GM18508 (cell line): Measurements from ENCODE around the gene CDH22.

Experiments used
- ATAC-seq: cut with Tn5 transposase; IDR thresholded peaks from one replicate; pipeline ENCODE4 v1.9.1; 2021; ENCODE audit warnings: moderate number of reproducible peaks; ENCODE audit not compliant: insufficient read depth, unreplicated experiment

The CDH22 gene

GRCh38 chr20:46304361-46304760, 3.9 kb downstream of the CDH22 start:
- no peak for ATAC-seq

DNA sequence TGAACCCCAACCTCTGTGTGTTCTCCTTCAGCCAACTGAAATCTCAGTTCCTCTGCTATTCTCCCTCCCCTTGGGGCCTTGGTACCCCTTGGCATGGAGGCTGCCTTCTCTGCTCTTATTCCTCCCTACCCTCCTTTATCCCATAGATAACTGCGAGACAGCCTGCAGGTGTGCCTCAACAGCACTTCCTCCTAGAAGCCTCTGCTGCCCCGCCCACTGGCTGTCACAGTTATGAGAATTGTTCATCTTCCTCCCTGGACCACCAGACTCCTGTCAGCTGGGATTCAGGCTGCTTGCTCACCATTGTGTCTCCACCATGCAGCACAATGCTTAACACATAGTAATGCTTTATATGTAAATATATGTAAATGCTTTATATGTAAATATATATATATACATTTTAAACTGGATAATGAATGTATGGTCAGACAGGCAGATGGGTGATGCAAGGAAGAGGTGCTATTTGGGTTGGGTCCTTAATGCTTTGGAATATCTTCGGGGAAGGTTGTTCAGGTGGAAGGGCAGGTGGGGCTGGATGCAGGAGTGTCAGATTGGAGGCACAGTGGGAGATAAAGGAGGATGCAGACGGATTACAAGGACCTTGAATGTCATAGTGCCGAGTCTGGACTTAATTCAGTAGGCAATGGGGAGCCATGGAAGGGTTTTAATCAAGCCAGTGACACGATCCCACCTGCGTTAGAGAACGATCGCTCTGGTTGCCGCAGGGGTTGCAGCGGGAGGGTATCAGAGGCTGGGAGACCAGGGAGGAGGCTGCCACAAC, 4.9 kb downstream of the CDH22 start:
- ATAC-seq, result no peak

DNA sequence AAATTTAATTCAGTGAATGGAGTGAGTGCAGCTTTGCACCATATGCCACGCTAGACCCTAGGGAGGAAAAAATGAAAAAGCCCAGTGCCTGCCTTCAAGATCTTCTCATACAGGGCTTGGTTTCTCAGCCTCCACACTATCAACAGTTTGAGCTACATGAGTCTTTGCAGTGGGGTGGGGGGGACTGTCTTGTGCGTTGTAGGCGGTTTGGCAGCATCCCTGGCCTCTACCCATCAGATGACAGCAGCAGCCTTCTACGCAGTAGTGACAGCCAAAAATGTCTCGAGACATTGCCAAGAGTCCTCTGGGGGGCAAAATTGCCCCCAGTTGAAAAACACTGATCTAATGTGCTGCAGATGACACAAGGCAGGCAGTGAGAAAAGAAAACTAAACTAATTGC, 6.2 kb downstream of the CDH22 start:
- ATAC-seq, result no peak

GRCh38 chr20:46300281-46300680, 8.0 kb downstream of the CDH22 start:
- no peak for ATAC-seq

- no peak for ATAC-seq
These were observed 9.2 kb downstream of the CDH22 start for GRCh38 chr20:46299078-46299477.

- no peak for ATAC-seq
These were observed 9.9 kb downstream of the CDH22 start for GRCh38 chr20:46298374-46298773.

DNA sequence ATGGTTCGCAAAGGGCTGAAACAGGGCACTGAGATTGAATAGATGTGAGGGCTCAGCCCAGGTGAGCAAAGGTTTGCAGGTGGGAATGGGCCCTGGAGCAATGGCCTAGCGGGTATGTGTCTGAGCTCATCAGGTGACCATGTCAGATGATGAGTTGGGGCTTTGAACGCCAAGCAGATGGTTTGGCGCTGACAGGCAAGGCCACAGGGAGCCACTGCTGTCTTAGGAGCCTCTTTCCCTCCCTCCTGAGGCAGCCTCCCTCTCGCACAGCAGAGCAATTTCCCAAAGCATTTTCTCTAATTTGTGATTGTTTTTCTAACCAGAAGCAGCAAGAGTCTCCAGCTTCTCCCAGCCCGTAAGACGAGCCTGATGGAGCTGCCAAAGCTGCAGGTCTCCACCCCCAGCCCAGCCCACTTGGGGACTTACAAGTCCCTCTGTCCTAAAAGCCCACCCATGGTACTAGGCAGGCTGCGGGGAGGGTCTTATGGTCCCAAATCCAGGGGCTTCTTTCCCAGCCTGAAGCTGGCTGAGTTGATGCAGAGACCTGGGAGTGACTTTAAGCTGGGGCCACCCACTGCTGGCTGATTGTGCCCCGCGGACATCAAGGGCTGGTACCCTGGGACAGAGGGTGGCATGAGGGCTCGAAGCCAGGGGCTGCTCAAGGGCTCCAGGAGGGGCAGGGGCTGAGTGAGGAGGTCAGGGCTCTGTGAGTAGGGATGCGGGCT, 11.6 kb downstream of the CDH22 start:
- ATAC-seq, result no peak

- ATAC-seq, result no peak
These were observed 15.2 kb downstream of the CDH22 start for GRCh38 chr20:46293084-46293483.

DNA sequence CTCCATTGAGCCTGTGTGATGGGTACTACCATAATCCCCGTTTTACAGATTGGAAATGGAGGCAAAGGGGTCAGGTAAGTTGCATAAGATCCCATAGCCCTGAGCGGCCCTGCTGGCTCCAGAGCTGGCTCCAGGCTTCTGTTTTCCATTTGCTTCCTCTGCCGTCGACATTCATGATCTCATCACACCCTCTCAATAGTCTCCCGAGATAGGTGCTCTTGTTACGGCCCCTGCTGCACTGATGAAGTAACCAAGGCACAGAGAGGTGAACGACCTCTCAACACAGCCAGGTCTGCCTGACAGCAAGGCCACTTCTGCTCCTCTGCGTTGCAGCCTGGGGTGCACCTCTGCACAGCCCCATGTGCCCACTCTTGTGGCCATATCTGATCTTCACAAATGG, 16.9 kb downstream of the CDH22 start:
- no peak for ATAC-seq

GRCh38 chr20:46289432-46289831, 18.9 kb downstream of the CDH22 start:
- ATAC-seq, result no peak

DNA sequence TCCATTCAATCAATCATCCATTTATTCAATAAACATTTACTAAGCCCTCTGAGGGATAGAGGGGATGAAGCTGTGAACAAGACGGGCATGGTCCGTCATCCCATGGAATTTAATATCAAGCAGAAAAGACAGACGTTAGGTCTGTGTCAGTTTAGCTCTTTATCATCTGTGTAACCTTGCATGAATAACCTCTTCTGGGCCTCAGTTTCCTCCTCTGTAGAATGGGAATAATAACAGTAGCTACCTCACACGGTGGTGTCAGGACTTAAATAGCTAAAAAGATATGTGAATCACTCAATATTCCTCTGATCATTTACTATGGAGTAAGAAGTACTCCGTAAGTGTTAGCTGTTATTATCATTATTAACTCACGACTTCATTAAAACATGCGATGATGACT, 21.3 kb downstream of the CDH22 start:
- no peak for ATAC-seq

- no peak for ATAC-seq
These were observed 21.9 kb downstream of the CDH22 start for GRCh38 chr20:46286382-46286781.

DNA sequence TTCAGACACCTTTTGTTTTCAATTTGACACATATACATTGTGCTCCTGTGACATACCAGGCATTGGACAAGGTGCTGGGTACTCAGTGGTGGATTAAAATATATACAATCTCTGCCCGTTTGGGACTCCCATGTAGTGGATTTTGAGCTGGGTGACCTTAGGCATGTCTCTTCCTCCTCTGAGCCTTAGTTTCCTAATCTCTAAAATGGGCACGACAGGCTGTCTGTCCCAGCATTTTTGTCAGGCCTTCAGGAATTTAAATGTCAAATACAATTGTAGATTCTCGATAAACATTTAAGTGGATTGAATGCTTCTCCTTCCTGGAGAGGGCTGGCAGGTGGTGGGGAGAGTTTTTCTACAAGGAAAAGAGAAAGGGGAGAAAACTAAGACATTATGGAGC, 22.6 kb downstream of the CDH22 start:
- no peak for ATAC-seq

DNA sequence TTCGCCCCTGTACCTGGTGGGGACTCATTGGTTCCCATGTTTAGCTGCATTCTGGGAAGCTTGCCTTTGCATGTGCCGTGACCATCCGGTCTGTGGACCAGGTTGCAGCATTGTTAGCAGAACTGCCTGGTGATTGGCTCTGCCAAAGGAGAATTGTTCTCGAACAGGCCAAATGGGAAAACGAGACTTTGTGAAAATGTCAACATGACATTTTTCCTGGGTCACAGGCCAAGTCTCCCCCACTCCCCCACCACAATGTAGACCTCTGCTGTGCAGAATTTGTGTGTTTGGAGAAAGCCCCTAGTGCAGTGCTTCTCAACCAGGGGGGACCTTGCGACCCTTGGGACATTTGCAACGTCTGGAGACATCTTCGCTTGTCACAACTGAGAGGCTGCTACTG, 23.2 kb downstream of the CDH22 start:
- no peak for ATAC-seq

DNA sequence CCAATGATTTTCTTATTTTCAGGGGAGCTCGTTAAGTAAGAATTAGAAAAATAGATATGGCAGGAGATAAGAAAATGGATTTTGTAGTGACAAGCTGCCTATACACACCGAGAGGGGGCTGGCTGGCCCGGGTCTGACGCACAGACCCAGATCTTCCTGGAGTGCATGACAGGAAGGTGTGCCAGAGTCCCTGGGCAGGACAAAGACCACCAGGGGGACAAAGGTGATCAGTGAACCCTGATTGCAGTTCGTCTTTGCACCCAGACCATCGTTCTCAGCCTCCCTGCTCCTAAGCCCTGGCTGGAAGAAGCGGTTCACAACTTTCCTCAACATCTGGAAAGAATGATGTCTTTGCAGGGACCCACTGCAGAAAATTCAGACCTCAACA, 24.3 kb downstream of the CDH22 start:
- ATAC-seq, result no peak

GRCh38 chr20:46283426-46284039, 24.8 kb downstream of the CDH22 start:
- ATAC-seq, result no peak

GRCh38 chr20:46282669-46283068, 25.6 kb downstream of the CDH22 start:
- no peak for ATAC-seq

DNA sequence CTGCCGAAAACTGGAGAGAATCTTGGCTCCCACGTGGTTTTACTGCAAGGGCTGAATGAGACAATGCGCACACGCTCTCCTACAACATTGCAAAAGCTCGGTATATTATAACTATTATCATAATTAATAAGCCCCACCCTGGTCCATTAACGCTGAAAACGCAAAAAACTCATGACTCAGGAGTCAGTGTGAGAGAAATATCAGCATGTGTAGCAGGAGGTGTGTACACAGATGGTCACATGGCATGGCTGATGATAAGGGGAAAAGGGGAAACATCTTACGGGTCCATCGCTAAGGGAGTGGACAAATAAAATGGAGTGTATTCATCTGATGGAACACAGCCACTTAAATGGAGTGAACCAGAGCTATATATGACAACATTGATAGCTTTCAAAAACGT, 29.2 kb downstream of the CDH22 start:
- ATAC-seq, result no peak

DNA sequence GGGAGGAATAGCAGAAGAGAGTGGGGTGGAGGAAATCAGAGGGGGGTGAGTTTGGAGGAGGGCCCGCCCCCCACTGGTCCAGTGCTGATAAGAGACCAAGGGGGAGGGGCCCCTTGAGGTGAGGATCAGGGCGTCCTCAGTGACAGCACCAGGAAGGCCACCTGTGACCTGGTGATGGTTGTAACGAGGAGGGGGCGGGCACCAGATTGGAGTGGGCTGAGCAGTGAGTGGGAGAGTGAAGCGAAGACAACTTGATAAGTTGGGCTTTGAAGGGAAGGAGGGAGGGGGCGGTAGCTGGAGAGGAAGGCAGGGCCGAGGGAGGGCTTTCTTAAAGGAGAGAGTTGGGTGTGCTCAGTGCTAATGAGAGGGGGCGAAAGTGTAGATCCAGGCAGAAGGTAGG, 30.7 kb downstream of the CDH22 start:
- no peak for ATAC-seq

DNA sequence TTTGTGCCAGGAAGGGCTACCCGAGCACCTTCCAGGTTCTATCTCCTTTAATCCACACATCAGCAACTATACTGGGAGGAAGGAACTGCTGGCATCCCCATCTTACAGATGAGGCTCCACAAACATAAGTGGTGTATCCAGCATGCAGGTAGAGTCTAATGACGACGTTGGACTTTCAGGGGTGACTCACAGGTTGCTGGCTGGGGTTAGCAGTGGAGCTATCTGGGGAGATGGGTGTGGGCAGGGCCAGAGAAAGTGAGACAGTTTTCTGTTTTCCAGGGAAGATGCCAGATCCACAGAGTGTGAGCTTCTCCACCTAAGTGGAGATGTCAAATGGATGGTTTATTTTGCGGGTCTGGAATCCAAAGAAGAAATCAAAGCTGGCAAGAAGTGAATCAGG, 31.8 kb downstream of the CDH22 start:
- no peak for ATAC-seq

- ATAC-seq, result no peak
These were observed 33.2 kb downstream of the CDH22 start for GRCh38 chr20:46275091-46275490.

DNA sequence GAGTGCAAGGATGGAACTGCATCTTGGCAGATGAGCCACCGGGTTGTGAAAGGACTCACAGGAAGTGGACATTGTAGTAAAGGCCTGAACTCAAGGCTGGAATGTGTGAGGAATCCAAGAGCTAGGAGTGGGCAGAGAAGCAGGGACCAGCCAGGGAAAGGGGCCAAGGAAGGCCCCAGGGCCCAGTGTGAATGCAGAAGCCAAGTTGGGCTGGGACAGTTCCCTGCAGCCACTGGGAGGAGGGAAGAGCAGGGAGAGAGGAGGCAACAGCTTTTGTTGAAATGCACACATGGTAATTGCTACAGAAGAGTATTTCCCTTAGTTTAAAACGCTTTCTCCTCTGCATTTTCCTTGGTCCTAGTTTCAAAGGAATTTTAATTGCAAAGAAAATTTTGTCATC, 34.6 kb downstream of the CDH22 start:
- ATAC-seq, result no peak
